ENCODE data around the gene GALNT5. TPM values are rescaled to one million over a fixed set of nuclear protein-coding genes. Genes with fewer than 3 reads are reported as not detected.
"Not testable (repeated sequence)": the region's sequence is repeated elsewhere in the genome, so short reads cannot be mapped to it uniquely, and the experiment has no call there.

The GALNT5 gene
- total RNA-seq, 1 donor from 2014 or later: 2.0 TPM

DNA sequence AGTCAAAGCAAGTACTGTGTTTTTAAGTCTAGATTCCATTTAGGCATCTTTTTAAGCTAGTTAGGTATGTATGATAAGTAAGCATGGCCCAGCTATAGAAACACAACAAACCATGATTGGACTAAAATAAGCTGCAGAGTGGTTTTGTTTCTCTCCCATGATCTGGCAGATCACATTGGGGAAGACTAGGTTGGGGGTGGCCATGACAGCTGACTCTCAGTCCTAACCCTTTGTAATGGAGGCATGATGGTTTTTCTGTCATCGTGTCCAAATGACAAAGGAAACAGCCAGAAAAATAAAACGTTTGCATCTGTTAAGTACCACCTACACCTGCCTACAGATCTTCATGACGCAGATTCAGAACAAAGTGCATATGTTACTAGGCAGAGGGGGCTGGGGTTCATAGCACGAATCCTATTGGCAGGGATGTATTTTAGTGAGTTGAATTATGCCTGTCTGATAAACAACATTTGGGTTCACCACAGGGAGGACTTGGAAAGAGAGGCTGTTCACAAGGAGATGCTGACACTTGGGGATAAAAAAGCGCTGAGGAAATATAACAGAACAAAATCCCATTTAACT is 33.8 kb upstream of the GALNT5 start:
- no peak overlapping the region for H3K4me3 ChIP-seq (ENCODE audit: low read depth, low read length)
- DNase-seq (ENCODE audit: low read depth): no peak
- TF ChIP-seq, protein P1, sequence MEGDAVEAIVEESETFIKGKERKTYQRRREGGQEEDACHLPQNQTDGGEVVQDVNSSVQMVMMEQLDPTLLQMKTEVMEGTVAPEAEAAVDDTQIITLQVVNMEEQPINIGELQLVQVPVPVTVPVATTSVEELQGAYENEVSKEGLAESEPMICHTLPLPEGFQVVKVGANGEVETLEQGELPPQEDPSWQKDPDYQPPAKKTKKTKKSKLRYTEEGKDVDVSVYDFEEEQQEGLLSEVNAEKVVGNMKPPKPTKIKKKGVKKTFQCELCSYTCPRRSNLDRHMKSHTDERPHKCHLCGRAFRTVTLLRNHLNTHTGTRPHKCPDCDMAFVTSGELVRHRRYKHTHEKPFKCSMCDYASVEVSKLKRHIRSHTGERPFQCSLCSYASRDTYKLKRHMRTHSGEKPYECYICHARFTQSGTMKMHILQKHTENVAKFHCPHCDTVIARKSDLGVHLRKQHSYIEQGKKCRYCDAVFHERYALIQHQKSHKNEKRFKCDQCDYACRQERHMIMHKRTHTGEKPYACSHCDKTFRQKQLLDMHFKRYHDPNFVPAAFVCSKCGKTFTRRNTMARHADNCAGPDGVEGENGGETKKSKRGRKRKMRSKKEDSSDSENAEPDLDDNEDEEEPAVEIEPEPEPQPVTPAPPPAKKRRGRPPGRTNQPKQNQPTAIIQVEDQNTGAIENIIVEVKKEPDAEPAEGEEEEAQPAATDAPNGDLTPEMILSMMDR (conservative IDR thresholded peaks at IDR 0.05; ENCODE audit: low read depth, low read length): no peak

DNA sequence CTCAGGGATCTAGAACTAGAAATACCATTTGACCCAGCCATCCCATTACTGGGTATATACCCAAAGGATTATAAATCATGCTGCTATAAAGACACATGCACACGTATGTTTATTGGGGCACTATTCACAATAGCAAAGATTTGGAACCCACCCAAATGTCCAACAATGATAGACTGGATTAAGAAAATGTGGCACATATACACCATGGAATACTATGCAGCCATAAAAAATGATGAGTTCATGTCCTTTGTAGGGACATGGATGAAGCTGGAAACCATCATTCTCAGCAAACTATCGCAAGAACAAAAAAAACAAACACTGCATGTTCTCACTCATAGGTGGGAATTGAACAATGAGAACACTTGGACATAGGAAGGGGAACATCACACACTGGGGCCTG is 33.1 kb upstream of the GALNT5 start:
- not testable (repeated sequence) for H3K4me3 ChIP-seq (ENCODE audit: low read depth, low read length); DNase-seq (ENCODE audit: low read depth)

DNA sequence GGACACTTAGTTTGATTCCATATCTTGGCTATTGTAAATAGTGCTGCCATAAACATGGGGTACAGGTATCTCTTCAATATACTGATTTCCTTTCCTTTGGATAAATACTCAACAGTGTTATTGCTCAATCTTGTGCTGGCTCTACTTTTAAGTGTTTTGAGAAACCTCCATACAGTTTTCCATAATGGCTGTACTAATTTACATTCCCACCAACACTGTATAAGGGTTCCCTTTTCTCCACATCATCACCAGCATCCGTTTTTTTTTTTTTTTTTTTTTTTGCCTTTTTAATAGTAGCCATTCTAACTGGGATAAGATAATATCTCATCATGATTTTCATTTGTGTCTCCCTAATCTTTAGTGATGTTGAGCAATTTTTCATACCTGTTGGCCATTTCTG is 29.9 kb upstream of the GALNT5 start:
- no peak for DNase-seq (ENCODE audit: low read depth)
- H3K4me3 ChIP-seq (ENCODE audit: low read depth, low read length): no peak overlapping the region
- TF ChIP-seq, protein P1 (conservative IDR thresholded peaks at IDR 0.05; ENCODE audit: low read depth, low read length): no peak

DNA sequence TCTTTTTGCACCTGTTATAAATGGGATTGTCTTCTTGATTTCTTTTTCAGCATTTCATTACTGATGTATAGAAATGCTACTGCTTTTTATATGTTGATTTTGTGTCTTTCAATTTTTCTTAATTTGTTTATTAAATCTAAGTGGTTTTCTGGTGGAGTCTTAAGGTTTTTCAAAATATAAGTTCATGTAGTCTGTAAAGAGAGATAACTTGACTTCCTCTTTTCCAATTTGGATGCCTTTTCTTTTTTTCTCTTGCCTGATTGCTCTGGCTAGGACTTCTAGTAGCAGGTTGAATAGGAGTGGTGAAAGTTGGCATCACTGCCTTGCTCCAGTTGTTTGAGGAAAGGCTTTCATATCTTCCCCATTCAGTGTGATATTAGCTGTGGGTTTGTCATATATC is 28.6 kb upstream of the GALNT5 start:
- TF ChIP-seq, protein P1 (conservative IDR thresholded peaks at IDR 0.05; ENCODE audit: low read depth, low read length): no peak
- DNase-seq (ENCODE audit: low read depth): no peak
- no peak overlapping the region for H3K4me3 ChIP-seq (ENCODE audit: low read depth, low read length)

DNA sequence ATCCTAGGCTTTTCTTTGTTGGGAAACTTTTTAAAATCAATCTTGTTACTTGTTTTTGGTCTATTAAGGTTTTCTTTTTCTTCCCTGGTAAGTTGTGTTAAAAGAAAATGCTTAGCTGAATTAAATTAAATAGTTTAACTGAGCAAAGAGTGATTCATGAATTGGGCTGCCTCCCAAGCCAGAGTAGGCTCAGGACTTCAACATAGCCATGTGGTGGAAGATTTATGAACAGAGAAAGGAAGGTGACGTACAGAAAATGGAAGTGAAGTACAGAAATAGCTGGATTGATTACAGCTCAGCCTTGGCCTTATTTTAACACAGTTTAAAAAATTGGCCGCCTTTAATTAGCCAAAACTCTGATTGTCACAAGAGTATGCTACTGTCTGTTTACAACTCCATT is 27.9 kb upstream of the GALNT5 start:
- DNase-seq (ENCODE audit: low read depth): no peak
- H3K4me3 ChIP-seq (ENCODE audit: low read depth, low read length): no peak overlapping the region
- TF ChIP-seq, protein P1 (conservative IDR thresholded peaks at IDR 0.05; ENCODE audit: low read depth, low read length): no peak

DNA sequence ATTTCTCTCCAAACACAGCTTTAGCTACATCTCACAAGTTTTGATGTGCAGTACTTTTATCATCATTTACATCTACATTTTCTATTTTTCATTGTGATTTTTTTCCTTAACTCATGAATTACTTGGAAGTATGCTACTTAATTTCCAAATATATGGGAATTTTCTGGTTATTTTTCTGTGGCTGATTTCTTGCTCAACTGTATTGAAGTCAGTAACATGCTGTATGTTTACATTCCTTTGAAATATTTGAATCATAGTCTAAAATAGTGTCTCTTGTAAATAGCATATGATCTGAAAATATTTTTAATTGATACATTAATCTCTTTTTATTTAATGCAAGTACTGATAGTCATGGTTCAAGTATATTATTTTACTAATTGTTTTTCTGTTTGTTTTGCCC is 26.0 kb upstream of the GALNT5 start:
- no peak for DNase-seq (ENCODE audit: low read depth)
- TF ChIP-seq, protein P1 (conservative IDR thresholded peaks at IDR 0.05; ENCODE audit: low read depth, low read length): no peak
- no peak overlapping the region for H3K4me3 ChIP-seq (ENCODE audit: low read depth, low read length)

DNA sequence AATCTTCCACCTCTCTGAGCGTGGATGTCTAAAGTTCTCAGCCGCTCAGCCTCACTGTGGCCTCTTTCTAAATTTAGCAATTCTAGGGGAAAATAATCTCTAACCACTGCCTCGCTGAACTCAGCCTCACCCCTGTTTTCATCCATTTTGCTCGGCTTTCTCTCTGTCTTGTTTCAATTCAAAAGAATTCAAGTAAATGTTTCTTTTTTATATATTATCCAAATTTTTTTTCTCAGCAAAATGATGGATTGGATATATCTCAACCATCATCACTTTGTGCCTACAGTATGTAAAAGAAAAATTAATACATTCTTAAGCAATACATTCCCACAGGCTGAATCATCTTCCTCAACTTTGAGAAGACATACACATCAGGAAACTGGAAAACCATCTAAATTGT is 24.0 kb upstream of the GALNT5 start:
- no peak for DNase-seq (ENCODE audit: low read depth)
- H3K4me3 ChIP-seq (ENCODE audit: low read depth, low read length): no peak overlapping the region
- TF ChIP-seq, protein P1 (conservative IDR thresholded peaks at IDR 0.05; ENCODE audit: low read depth, low read length): no peak

Data from epithelial cell of proximal tubule (primary cell).